Cardiac muscle cell (in vitro differentiated cells and primary cell): Measurements from ENCODE around the gene ST7. TPM values are rescaled to one million over a fixed set of nuclear protein-coding genes. Genes with fewer than 3 reads are reported as not detected.

Experiments
- DNase-seq, 2 donors: peaks; one replicate each; pipeline versions ENCODE4 v3.0.0 to v3.0.0-alpha.2; 2010 to 2017; ENCODE audit warnings: low read depth in 1 of 2, low spot score in 1 of 2
- H3K27ac ChIP-seq: fragments of 200-600 bp; sonication (generic); 2 replicates; pipeline ENCODE4 v1.5.1; 2016
- H3K27me3 ChIP-seq: fragments of 200-600 bp; sonication (generic); 2 replicates; pipeline ENCODE4 v1.6.0; 2016; ENCODE audit warnings: control low read depth
- H3K36me3 ChIP-seq: fragments of 200-600 bp; sonication (generic); 2 replicates; pipeline ENCODE4 v1.5.1; 2016; ENCODE audit warnings: control low read depth
- H3K4me1 ChIP-seq: fragments of 200-600 bp; sonication (generic); 2 replicates; pipeline ENCODE4 v1.8.1; 2017; ENCODE audit warnings: low read depth, mild to moderate bottlenecking, mixed run types
- H3K4me3 ChIP-seq: fragments of 200-600 bp; sonication (generic); 2 replicates; pipeline ENCODE4 v1.5.1; 2016; ENCODE audit warnings: mild to moderate bottlenecking
- H3K9me3 ChIP-seq: fragments of 200-600 bp; sonication (generic); 2 replicates; pipeline ENCODE4 v1.5.1; 2017; ENCODE audit warnings: low read depth, mild to moderate bottlenecking, control low read depth
- CTCF ChIP-seq: IDR thresholded peaks from 2 replicates; pipeline ENCODE4 v1.5.1; 2012; ENCODE audit warnings: low read depth, mild to moderate bottlenecking, low read length
- polyA plus RNA-seq: library from polyadenylated mRNA; unstranded; fragments of >200 nt; fragmentation: Nextera tagmentation; extraction: Ambion mirVana; gene quantifications from 2 replicates; pipeline ENCODE4 v1.2.1, GENCODE V29; 2016
- total RNA-seq: library from RNA; depleted of rRNA; stranded (reverse); fragments of >200 nt; gene quantifications from 2 replicates; pipeline ENCODE4 v1.2.3, GENCODE V29; 2016

Gene ST7
- total and polyA plus RNA-seq, 2 experiments from 2014 or later, result 83.5 to 96.7 TPM

- Histone ChIP-seq H3K27me3 (no peaks in the 10 kb centered on the region), H3K9me3 (no peaks in the 10 kb centered on the region), H3K36me3 (peaks cover 8% of the 10 kb centered on the region), H3K4me1 (peaks cover 13% of the 10 kb centered on the region), H3K4me3 (no peak overlapping the region), H3K27ac (no peak overlapping the region)
- no peak for TF ChIP-seq CTCF
- DNase-seq, result no peak
Observed at GRCh38 chr7:117184367-117184766, 231.1 kb downstream of the ST7 start.

- Histone ChIP-seq H3K9me3 (no peaks in the 10 kb centered on the region), H3K4me3 (no peak overlapping the region), H3K4me1 (peaks cover 17% of the 10 kb centered on the region), H3K36me3 (peaks cover 11% of the 10 kb centered on the region), H3K27ac (no peak overlapping the region), H3K27me3 (no peaks in the 10 kb centered on the region)
- no peak for TF ChIP-seq CTCF
- DNase-seq, result no peak
Observed at GRCh38 chr7:117185124-117185523, 231.8 kb downstream of the ST7 start.

GRCh38 chr7:117186218-117187010, 233.1 kb downstream of the ST7 start:
- Histone ChIP-seq H3K27ac (no peak overlapping the region), H3K36me3 (peaks cover 20% of the 10 kb centered on the region), H3K27me3 (no peaks in the 10 kb centered on the region), H3K4me1 (peaks cover 17% of the 10 kb centered on the region), H3K4me3 (no peak overlapping the region), H3K9me3 (no peaks in the 10 kb centered on the region)
- TF ChIP-seq CTCF, result no peak
- peak in 1 of 2 donors; percentile 60 for DNase-seq

GRCh38 chr7:117188376-117188775, 235.1 kb downstream of the ST7 start:
- no peak for TF ChIP-seq CTCF
- peaks cover 17% of the 10 kb centered on the region for H3K4me1 ChIP-seq
- no peak for DNase-seq

GRCh38 chr7:117188949-117189592, 235.8 kb downstream of the ST7 start:
- H3K27me3 ChIP-seq, result no peaks in the 10 kb centered on the region

More at GRCh38 chr7:117188376-117188775, 235.1 kb downstream of the ST7 start:
- no peaks in the 10 kb centered on the region for H3K27me3 ChIP-seq
- H3K27ac ChIP-seq, result peak overlapping the region; percentile 31
- H3K4me3 ChIP-seq, result no peak overlapping the region
- no peaks in the 10 kb centered on the region for H3K9me3 ChIP-seq
- peaks cover 34% of the 10 kb centered on the region for H3K36me3 ChIP-seq

More at GRCh38 chr7:117188949-117189592, 235.8 kb downstream of the ST7 start:
- peaks cover 17% of the 10 kb centered on the region for H3K4me1 ChIP-seq
- no peaks in the 10 kb centered on the region for H3K9me3 ChIP-seq
- peaks cover 32% of the 10 kb centered on the region for H3K36me3 ChIP-seq
- TF ChIP-seq CTCF, result no peak
- no peak overlapping the region for H3K4me3 ChIP-seq
- H3K27ac ChIP-seq, result peak overlapping the region; percentile 24
- no peak for DNase-seq
